H9 (cell line): ENCODE data around the gene CYSTM1. TPM values are rescaled to one million over a fixed set of nuclear protein-coding genes. Genes with fewer than 3 reads are reported as not detected.
"Not testable (repeated sequence)": the region's sequence is repeated elsewhere in the genome, so short reads cannot be mapped to it uniquely, and the experiment has no call there.

Experiments used
- DNase-seq: peaks from one replicate; pipeline ENCODE4 v3.0.0-alpha.2; 2017
- H2AFZ ChIP-seq: one replicate; pipeline ENCODE4 v1.6.1; 2013; ENCODE audit warnings: mild to moderate bottlenecking, low read length, control low read depth, moderate library complexity
- H2AK5ac ChIP-seq: 2 replicates; pipeline ENCODE4 v1.6.1; 2013; ENCODE audit warnings: low read length, control low read depth, mixed read lengths; ENCODE audit not compliant: insufficient read length
- H2BK120ac ChIP-seq: one replicate; pipeline ENCODE4 v1.6.1; 2013; ENCODE audit warnings: low read depth, mild to moderate bottlenecking, low read length, control low read depth, inconsistent platforms; ENCODE audit not compliant: poor library complexity, severe bottlenecking
- H2BK12ac ChIP-seq: 2 replicates; pipeline ENCODE4 v1.6.1; 2013; ENCODE audit warnings: low read length, control low read depth, mixed read lengths, low read depth; ENCODE audit not compliant: insufficient read length
- H2BK15ac ChIP-seq: 2 replicates; pipeline ENCODE4 v1.6.1; 2013; ENCODE audit warnings: low read depth, low read length, control low read depth
- H2BK20ac ChIP-seq: one replicate; pipeline ENCODE4 v1.6.1; 2013; ENCODE audit warnings: low read depth, mild to moderate bottlenecking, low read length, control low read depth, inconsistent platforms; ENCODE audit not compliant: poor library complexity, severe bottlenecking
- H2BK5ac ChIP-seq: 2 replicates; pipeline ENCODE4 v1.6.1; 2013; ENCODE audit warnings: low read length, control low read depth, mixed read lengths; ENCODE audit not compliant: insufficient read length
- H3K14ac ChIP-seq: 2 replicates; pipeline ENCODE4 v1.6.1; 2013; ENCODE audit warnings: low read length, control low read depth; ENCODE audit not compliant: insufficient read depth
- H3K18ac ChIP-seq: 2 replicates; pipeline ENCODE4 v1.6.1; 2013; ENCODE audit warnings: low read depth, mild to moderate bottlenecking, mixed read lengths, low read length, control low read depth; ENCODE audit not compliant: insufficient read length
- H3K23ac ChIP-seq: 2 replicates; pipeline ENCODE4 v1.6.1; 2013; ENCODE audit warnings: low read length, control low read depth, mixed read lengths, low read depth; ENCODE audit not compliant: insufficient read length
- H3K23me2 ChIP-seq: 2 replicates; pipeline ENCODE4 v1.6.1; 2013; ENCODE audit warnings: low read depth, mild to moderate bottlenecking, mixed read lengths, low read length, control low read depth; ENCODE audit not compliant: insufficient read length, poor library complexity, severe bottlenecking
- H3K27ac ChIP-seq: 2 replicates; pipeline ENCODE4 v1.5.1; 2013; ENCODE audit warnings: low read length, control low read depth, mixed read lengths, low read depth; ENCODE audit not compliant: insufficient read length
- H3K27me3 ChIP-seq: 2 replicates; pipeline ENCODE4 v1.6.1; 2013; ENCODE audit warnings: low read length, control low read depth, inconsistent platforms; ENCODE audit not compliant: insufficient read depth
- H3K4ac ChIP-seq: 2 replicates; pipeline ENCODE4 v1.6.1; 2013; ENCODE audit warnings: low read depth, mild to moderate bottlenecking, control low read depth, inconsistent platforms, low read length, moderate library complexity
- H3K4me1 ChIP-seq: 2 replicates; pipeline ENCODE4 v1.6.1; 2013; ENCODE audit warnings: low read length, control low read depth, inconsistent platforms; ENCODE audit not compliant: insufficient read depth
- H3K4me2 ChIP-seq: 2 replicates; pipeline ENCODE4 v1.6.1; 2013; ENCODE audit warnings: low read length, control low read depth, mixed read lengths; ENCODE audit not compliant: insufficient read length, insufficient read depth
- H3K56ac ChIP-seq: 2 replicates; pipeline ENCODE4 v1.6.1; 2013; ENCODE audit warnings: low read depth, mild to moderate bottlenecking, mixed read lengths, low read length, control low read depth; ENCODE audit not compliant: insufficient read length
- H3K79me1 ChIP-seq: 2 replicates; pipeline ENCODE4 v1.6.1; 2013; ENCODE audit warnings: low read depth, mild to moderate bottlenecking, moderate library complexity, low read length, control low read depth, inconsistent platforms; ENCODE audit not compliant: insufficient read depth, poor library complexity, severe bottlenecking
- H3K79me2 ChIP-seq: 2 replicates; pipeline ENCODE4 v1.6.1; 2013; ENCODE audit warnings: low read length, control low read depth, inconsistent platforms; ENCODE audit not compliant: insufficient read depth
- H3K9ac ChIP-seq: 2 replicates; pipeline ENCODE4 v1.6.1; 2013; ENCODE audit warnings: low read length, control low read depth, mixed read lengths; ENCODE audit not compliant: insufficient read length; ENCODE audit errors: extremely low read depth
- H3K9me3 ChIP-seq: one replicate; pipeline ENCODE4 v1.6.1; 2013; ENCODE audit warnings: low read depth, low read length, inconsistent platforms; ENCODE audit not compliant: control insufficient read depth
- H3T11ph ChIP-seq: one replicate; pipeline ENCODE4 v1.6.1; 2013; ENCODE audit warnings: mild to moderate bottlenecking, low read length, control low read depth, inconsistent platforms
- H4K20me1 ChIP-seq: one replicate; pipeline ENCODE4 v1.6.1; 2013; ENCODE audit not compliant: control insufficient read depth, insufficient read length, insufficient read depth
- H4K5ac ChIP-seq: 2 replicates; pipeline ENCODE4 v1.6.1; 2013; ENCODE audit warnings: low read depth, mild to moderate bottlenecking, mixed read lengths, low read length, control low read depth; ENCODE audit not compliant: insufficient read length
- H4K8ac ChIP-seq: replicated peaks from 2 replicates; pipeline ENCODE4 v1.6.1; 2013; ENCODE audit warnings: low read length, control low read depth, mixed read lengths, low read depth; ENCODE audit not compliant: insufficient read length
- H4K91ac ChIP-seq: 2 replicates; pipeline ENCODE4 v1.6.1; 2013; ENCODE audit warnings: low read depth, mild to moderate bottlenecking, moderate library complexity, mixed read lengths, low read length, control low read depth; ENCODE audit not compliant: insufficient read length
- H3K27ac Mint-ChIP-seq, 3 experiments: 2 replicates in 2 of 3; 3 replicates in 1 of 3; pipeline ENCODE4 v1.8.0; 2020 to 2021; ENCODE audit warnings: mixed read lengths in 3 of 3, mild to moderate bottlenecking in 1 of 3, moderate library complexity in 1 of 3
- H3K27me3 Mint-ChIP-seq: 2 replicates; pipeline ENCODE4 v1.8.0; 2021; ENCODE audit warnings: low read depth, mild to moderate bottlenecking, moderate library complexity, mixed read lengths
- H3K36me3 Mint-ChIP-seq, 3 experiments: 2 replicates in 2 of 3; 3 replicates in 1 of 3; pipeline ENCODE4 v1.8.0; 2020 to 2021; ENCODE audit warnings: low read depth in 3 of 3, mixed read lengths in 3 of 3; ENCODE audit not compliant: insufficient read depth in 1 of 3
- H3K4me1 Mint-ChIP-seq, 2 experiments: 2 replicates each; pipeline ENCODE4 v1.8.0; 2020; ENCODE audit warnings: mixed read lengths in 2 of 2
- H3K4me3 Mint-ChIP-seq, 2 experiments: 2 replicates in 1 of 2; 3 replicates in 1 of 2; pipeline ENCODE4 v1.8.0; 2020 to 2021; ENCODE audit warnings: mild to moderate bottlenecking in 2 of 2, mixed read lengths in 2 of 2, moderate library complexity in 1 of 2
- H3K9me3 Mint-ChIP-seq, 2 experiments: 2 replicates in 1 of 2; 3 replicates in 1 of 2; pipeline ENCODE4 v1.8.0; 2020; ENCODE audit warnings: mild to moderate bottlenecking in 2 of 2, mixed read lengths in 2 of 2, moderate library complexity in 1 of 2
- CTCF ChIP-seq: fragments of 200-600 bp; sonication (generic); conservative IDR thresholded peaks from 3 replicates; pipeline ENCODE4 v1.8.0; 2021; ENCODE audit warnings: antibody characterized with exemption, mild to moderate bottlenecking
- WGBS: extraction: QIAGEN DNeasy Blood & Tissue Kit; methylation state at CpG from one replicate; pipeline ENCODE4 v1.1.7; 2013; ENCODE audit warnings: missing lambda C conversion rate, low lambda C conversion rate, mixed read lengths; ENCODE audit not compliant: insufficient read length; ENCODE audit errors: extremely low coverage; 5-methylcytosine and 5-hydroxymethylcytosine counted together
- total RNA-seq: library from RNA; stranded (reverse); gene quantifications from 2 replicates; pipeline ENCODE4 v1.2.1, GENCODE V29; 2021

The CYSTM1 gene
- total RNA-seq, 1 experiment from 2014 or later = 20.6 TPM

- Histone ChIP-seq H3K4ac (no peak overlapping the region), H2AK5ac (no peak overlapping the region), H3K4me1 (no peaks in the 10 kb centered on the region; the same call in 1 of the 2 replicates), H3K23ac (no peak overlapping the region), H2AFZ (no peak overlapping the region), H3K9me3 (no peaks in the 10 kb centered on the region), H3K56ac (no peak overlapping the region), H3K4me2 (no peak overlapping the region), H3T11ph (no peak overlapping the region), H3K14ac (peak overlapping the region; percentile 78; the same call in 1 of the 2 replicates), H2BK15ac (no peak overlapping the region), H3K27me3 (no peaks in the 10 kb centered on the region), H3K9ac (no peak overlapping the region), H4K91ac (no peak overlapping the region), H3K27ac (no peak overlapping the region), H2BK5ac (no peak overlapping the region), H3K79me2 (no peaks in the 10 kb centered on the region), H4K5ac (no peak overlapping the region), H3K18ac (peak overlapping the region; percentile 68), H2BK20ac (no peak overlapping the region), H2BK12ac (no peak overlapping the region), H4K8ac (no peak overlapping the region), H4K20me1 (no peaks in the 10 kb centered on the region), H3K79me1 (no peaks in the 10 kb centered on the region), H2BK120ac (no peak overlapping the region), H3K23me2 (peaks cover 3% of the 10 kb centered on the region)
- Mint-ChIP-seq H3K4me1 (peaks cover 20 to 32% of the 10 kb centered on the region in 2 experiments), H3K27me3 (peaks cover 18% of the 10 kb centered on the region), H3K9me3 (no peaks in the 10 kb centered on the region), H3K36me3 (no peaks in the 10 kb centered on the region), H3K27ac (no peak overlapping the region; a peak in 1 of 7 replicates), H3K4me3 (peak overlapping the region in 1 of 2 experiments; percentile 63; a peak in 2 of 5 replicates)
- no CpG with 5 or more reads among the region's 8 CpGs for WGBS
- DNase-seq = no peak
- no peak for TF ChIP-seq CTCF
These were observed 21.1 kb upstream of the CYSTM1 start for GRCh38 chr5:140153905-140154304.

- H4K20me1 ChIP-seq, H3K36me3 Mint-ChIP-seq, H4K91ac ChIP-seq, H3K4me3 Mint-ChIP-seq, H3T11ph ChIP-seq, H3K4ac ChIP-seq, H3K9me3 Mint-ChIP-seq, DNase-seq, H2AK5ac ChIP-seq, H3K27me3 ChIP-seq, H3K27ac Mint-ChIP-seq, H3K18ac ChIP-seq, H2AFZ ChIP-seq, H3K14ac ChIP-seq, H2BK12ac ChIP-seq, H3K4me2 ChIP-seq, H3K79me2 ChIP-seq, H3K23ac ChIP-seq, H3K56ac ChIP-seq, H4K5ac ChIP-seq, H3K27ac ChIP-seq, H3K4me1 ChIP-seq, H2BK20ac ChIP-seq, H4K8ac ChIP-seq, H3K9ac ChIP-seq, H2BK5ac ChIP-seq, H2BK120ac ChIP-seq, H2BK15ac ChIP-seq, H3K9me3 ChIP-seq, H3K79me1 ChIP-seq, H3K23me2 ChIP-seq: not testable (repeated sequence)
- WGBS = no CpG with 5 or more reads among the region's 21 CpGs
- H3K4me1 Mint-ChIP-seq = peaks cover 20 to 32% of the 10 kb centered on the region in 2 experiments
- H3K27me3 Mint-ChIP-seq = peaks cover 20% of the 10 kb centered on the region
These were observed 20.1 kb upstream of the CYSTM1 start for GRCh38 chr5:140154710-140155381.
